Fibroblast of mammary gland (primary cell): ENCODE data around the gene BTBD9.

ENCODE experiments used
- DNase-seq: peaks from one replicate; pipeline ENCODE4 v3.0.0-alpha.2; 2010; ENCODE audit warnings: low read depth
- H3K4me3 ChIP-seq: 2 replicates; pipeline ENCODE4 v1.5.1; 2011; ENCODE audit warnings: low read depth, mild to moderate bottlenecking, low read length, moderate library complexity; ENCODE audit not compliant: control insufficient read depth
- TF ChIP-seq, protein P1 (sequence below): conservative IDR thresholded peaks from 2 replicates; pipeline ENCODE4 v1.5.1; 2011; ENCODE audit warnings: low read depth, low read length, inconsistent platforms; ENCODE audit not compliant: control insufficient read depth, insufficient read depth

The BTBD9 gene

DNA sequence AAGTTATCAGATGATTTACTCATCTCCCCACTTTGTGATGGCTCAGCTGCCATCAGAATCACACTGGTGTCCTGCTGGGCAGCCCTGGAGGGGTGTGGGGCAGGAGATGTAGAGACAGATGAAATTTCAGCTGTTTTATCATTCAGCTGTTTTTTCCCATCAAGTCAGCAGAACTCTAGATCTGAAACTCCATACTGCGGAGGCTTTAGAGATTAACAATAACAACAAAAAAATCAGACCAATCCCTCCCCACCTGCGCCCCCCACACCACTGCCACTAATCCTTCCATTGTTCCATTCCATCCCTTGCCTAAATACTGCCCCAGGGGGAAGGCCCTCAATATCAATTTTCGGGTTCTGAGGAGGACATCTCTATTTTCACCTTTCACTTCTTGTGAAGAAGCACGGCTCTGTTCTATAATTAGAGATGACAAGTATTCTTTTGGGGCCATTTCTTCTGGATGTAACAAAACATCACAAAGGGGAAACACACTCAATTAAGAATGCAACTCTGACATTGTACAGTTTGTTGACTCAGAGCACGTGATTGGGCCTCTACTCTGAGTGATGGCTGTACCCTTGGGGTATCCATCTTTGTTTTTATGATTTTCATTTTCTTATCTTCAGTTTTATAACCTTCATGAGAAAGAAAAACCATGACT lies 423.9 kb downstream of the BTBD9 start:
- H3K4me3 ChIP-seq, result no peak overlapping the region
- no peak for DNase-seq
- TF ChIP-seq, protein P1, sequence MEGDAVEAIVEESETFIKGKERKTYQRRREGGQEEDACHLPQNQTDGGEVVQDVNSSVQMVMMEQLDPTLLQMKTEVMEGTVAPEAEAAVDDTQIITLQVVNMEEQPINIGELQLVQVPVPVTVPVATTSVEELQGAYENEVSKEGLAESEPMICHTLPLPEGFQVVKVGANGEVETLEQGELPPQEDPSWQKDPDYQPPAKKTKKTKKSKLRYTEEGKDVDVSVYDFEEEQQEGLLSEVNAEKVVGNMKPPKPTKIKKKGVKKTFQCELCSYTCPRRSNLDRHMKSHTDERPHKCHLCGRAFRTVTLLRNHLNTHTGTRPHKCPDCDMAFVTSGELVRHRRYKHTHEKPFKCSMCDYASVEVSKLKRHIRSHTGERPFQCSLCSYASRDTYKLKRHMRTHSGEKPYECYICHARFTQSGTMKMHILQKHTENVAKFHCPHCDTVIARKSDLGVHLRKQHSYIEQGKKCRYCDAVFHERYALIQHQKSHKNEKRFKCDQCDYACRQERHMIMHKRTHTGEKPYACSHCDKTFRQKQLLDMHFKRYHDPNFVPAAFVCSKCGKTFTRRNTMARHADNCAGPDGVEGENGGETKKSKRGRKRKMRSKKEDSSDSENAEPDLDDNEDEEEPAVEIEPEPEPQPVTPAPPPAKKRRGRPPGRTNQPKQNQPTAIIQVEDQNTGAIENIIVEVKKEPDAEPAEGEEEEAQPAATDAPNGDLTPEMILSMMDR, result no peak

DNA sequence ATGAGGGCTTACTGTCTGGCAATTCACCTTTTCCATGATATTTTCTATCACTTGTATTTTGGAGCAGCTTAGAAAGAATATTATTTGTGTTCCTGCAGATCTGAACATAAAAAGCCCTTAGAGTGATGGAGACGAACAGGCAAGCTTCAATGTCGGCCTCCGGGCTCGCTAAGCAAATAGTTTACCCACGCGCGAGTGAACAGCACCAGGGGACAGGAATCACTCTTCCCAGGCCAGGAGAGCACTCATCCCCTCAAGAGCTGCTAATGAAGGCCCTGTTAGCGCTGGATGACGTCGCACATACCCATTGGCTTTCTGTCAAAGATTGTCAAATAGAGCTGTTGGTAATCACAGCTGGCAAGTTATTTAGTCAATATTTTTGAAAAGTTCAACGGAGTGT lies 424.5 kb downstream of the BTBD9 start:
- TF ChIP-seq, protein P1, result no peak
- H3K4me3 ChIP-seq, result no peak overlapping the region
- no peak for DNase-seq

DNA sequence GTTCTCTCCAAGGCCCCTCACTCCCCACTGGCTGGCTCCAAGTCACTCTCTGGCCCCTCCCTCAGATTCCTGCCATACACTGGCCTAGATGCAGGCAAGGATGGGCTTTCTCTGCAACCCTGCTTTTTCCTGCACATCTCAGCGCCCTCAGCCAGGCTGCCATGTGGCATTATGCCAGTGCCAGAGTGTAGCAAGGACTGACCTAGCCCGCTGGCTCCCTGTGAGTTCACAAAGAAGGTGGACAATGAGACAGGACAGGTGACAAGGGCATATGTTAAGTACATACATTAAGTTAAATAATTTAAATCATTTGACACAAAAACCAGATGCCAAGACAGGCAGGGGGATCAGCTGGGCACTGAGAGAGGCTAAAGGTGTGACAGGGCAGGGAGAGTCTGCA lies 425.6 kb downstream of the BTBD9 start:
- TF ChIP-seq, protein P1, result no peak
- no peak for DNase-seq
- no peak overlapping the region for H3K4me3 ChIP-seq

DNA sequence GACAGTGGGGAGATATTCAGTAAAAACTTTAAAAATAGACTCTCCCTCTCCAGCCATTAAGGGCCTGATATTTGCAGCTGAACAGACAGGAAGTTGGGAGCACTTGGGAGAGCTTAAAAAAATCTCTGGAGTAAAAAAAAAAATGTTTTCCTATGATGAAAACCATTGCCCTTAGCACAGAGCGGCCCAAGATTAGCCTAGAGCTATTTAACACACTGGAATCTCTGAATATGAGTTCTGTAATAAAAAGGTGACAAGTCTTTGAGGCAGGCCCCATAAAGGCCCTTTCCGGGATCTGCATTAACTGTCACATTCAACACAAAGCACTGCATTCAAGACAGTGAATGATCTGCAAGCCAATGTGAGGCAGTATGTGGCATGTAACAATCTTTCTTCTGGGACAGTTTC lies 426.5 kb downstream of the BTBD9 start:
- no peak for DNase-seq
- TF ChIP-seq, protein P1, result no peak
- H3K4me3 ChIP-seq, result no peak overlapping the region

DNA sequence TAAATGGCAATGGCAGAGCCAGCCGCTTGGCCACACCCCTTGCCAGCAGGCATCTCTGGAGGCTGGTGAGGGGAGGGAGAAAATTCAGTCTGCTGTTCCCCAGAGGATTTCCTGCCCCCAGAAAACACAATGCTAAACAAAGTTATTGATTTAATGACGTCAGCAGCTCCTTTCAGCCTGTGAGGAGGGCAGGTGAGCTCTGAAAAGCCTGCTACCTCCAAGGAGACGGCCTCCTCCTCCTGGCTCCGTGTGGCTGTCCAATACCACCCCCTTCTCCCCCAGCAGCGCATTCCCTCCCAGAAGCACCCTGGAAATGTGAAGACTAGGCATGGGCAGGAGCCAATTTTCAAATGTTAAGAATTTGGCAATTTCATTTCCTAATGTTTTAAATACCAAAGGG lies 427.1 kb downstream of the BTBD9 start:
- no peak for DNase-seq
- H3K4me3 ChIP-seq, result no peak overlapping the region
- TF ChIP-seq, protein P1, result no peak

DNA sequence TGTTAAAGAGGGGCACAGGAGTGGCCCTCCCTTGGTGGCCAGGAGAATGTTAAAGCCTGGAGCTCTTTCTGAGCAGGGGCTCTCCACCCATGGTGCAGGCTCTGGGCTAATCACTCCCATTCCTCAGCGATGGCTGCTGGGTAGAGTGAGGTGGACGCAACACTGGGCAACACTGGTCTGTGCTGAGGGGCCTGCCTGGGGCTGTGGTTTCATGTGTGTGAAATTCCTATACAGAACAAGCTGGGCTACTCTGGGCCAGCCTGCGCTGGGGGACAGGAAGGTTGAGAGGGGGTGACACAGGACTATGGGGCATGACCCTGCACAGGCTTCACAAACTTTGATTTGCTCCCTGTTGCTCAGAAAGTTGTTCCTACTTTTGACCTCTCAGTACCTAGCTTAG lies 427.6 kb downstream of the BTBD9 start:
- DNase-seq, result no peak
- no peak overlapping the region for H3K4me3 ChIP-seq
- TF ChIP-seq, protein P1, result no peak
